Activated CD4-positive, alpha-beta memory T cell treated with anti-CD3 and anti-CD28 coated beads for 36 hours (primary cell): ENCODE data around the gene SQSTM1. TPM values are rescaled to one million over a fixed set of nuclear protein-coding genes. Genes with fewer than 3 reads are reported as not detected.

ENCODE experiments used
- CTCF ChIA-PET: fragments of 350-600 bp; sonication (Branson Sonifier 250); formaldehyde crosslinking; loops from one replicate; lab custom pipeline; 2021; ENCODE audit warnings: antibody characterized with exemption, inconsistent platforms; lab: Charles Lee
- POLR2A ChIA-PET: fragments of 350-600 bp; sonication (Branson Sonifier 250); formaldehyde crosslinking; loops from one replicate; lab custom pipeline; 2021; ENCODE audit warnings: antibody characterized with exemption; lab: Charles Lee
- DNase-seq: peaks from one replicate; pipeline ENCODE4 v3.0.0-alpha.2; 2020
- H3K27ac Mint-ChIP-seq: one replicate; pipeline ENCODE4 v1.8.0; 2021; ENCODE audit warnings: mixed read lengths
- H3K27me3 Mint-ChIP-seq: one replicate; pipeline ENCODE4 v1.8.0; 2021; ENCODE audit warnings: mixed read lengths
- H3K36me3 Mint-ChIP-seq: one replicate; pipeline ENCODE4 v1.8.0; 2021; ENCODE audit warnings: mixed read lengths
- H3K4me1 Mint-ChIP-seq: one replicate; pipeline ENCODE4 v1.8.0; 2021; ENCODE audit warnings: low read depth, mixed read lengths
- H3K4me3 Mint-ChIP-seq: one replicate; pipeline ENCODE4 v1.8.0; 2021; ENCODE audit warnings: mild to moderate bottlenecking, mixed read lengths
- H3K9me3 Mint-ChIP-seq: one replicate; pipeline ENCODE4 v1.8.0; 2021; ENCODE audit warnings: mixed read lengths
- intact Hi-C: fragments of 100-400 bp; cut with micrococcal nuclease; formaldehyde crosslinking; loops from one replicate; pipeline ENCODE4 v1.15.1; 2023
- total RNA-seq, 2 experiments: library from RNA; stranded (reverse); gene quantifications; one replicate each; pipeline ENCODE4 v1.2.3, GENCODE V29; 2021

Gene SQSTM1
- total RNA-seq, 2 experiments from 2014 or later = 127 to 130 TPM

DNA sequence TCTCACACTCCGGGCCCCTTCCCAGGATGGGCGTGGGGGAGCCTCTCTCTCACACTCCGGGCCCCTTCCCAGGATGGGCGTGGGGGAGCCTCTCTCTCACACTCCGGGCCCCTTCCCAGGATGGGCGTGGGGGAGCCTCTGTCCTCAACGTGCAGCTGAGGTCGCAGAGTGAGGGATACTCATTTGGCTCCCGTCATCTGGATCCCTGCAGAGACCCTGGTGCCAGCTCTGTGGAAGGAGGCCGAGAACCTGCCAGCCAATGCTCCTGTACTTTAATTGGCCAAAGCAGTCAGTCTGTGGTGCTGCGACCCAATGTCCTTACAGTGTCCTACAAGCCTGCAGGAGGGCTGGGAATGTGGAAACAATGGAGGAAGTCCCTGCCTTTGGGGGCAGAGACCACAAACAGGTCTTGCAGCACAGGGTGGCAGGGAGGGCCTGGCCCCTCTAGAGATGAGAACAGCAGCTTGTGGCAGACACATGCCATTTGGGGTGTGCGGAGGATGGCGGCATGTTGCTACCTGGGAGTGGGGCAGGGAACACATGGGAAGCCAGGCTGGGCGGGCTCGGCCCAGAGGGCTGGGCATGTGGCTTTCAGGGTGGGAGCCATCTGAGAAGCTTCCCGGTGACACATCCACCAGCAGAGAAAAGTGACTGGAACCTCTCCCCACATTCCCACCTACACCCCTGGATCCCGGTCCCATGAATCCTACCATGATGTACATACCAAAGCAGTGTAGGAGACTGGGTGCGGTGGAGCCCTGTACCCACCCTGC lies 51.5 kb downstream of the SQSTM1 start:
- H3K4me1 Mint-ChIP-seq = no peaks in the 10 kb centered on the region
- intact Hi-C loops = no loop called here
- ChIA-PET POLR2A (no interaction called here), CTCF (no interaction called here)
- no peak overlapping the region for H3K27ac Mint-ChIP-seq
- H3K36me3 Mint-ChIP-seq = peaks cover 20% of the 10 kb centered on the region
- no peaks in the 10 kb centered on the region for H3K9me3 Mint-ChIP-seq
- no peak overlapping the region for H3K4me3 Mint-ChIP-seq
- H3K27me3 Mint-ChIP-seq = no peaks in the 10 kb centered on the region
- no peak for DNase-seq

DNA sequence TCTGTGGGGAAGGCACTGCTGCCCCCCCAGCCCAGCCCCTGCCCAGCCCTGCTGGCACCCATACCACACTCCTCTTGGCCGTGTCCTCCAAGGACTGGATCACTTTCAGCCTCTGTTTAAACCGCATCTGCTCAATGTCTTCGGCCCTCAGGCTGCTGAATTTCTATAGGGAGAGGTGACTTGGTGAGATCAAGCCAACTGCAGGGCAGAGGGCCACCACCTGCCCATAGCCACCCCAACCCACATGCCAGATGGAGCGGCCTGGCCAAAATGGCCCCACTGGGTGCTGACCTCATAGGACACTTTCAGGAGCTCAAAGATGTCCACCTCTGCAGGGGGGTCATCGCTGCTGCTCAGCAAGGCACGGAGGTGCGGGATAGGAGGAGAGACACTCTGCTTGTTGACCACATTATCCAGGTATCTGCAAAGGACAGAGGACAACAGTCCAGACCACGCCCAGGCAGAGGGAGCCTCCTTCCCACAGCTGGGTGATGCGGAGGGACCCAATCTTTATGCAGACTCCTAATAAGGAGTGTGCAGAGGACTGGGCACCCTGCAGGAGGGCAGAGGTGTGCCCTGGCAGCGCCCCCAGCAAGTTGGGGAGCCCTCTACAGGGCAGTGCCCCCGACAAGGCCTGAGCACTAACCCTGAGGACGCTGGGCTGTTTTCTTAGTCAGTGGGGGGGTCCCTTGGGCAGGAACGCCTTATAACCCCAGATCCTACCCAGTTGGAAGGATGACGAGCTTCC lies 52.3 kb downstream of the SQSTM1 start:
- intact Hi-C loops = no loop called here
- Mint-ChIP-seq H3K9me3 (no peaks in the 10 kb centered on the region), H3K4me3 (no peak overlapping the region), H3K4me1 (no peaks in the 10 kb centered on the region), H3K27me3 (no peaks in the 10 kb centered on the region), H3K27ac (no peak overlapping the region), H3K36me3 (peaks cover 24% of the 10 kb centered on the region)
- DNase-seq = no peak
- ChIA-PET CTCF (interaction anchor here (0.5 kb wide), 1 partner anchor 20 kb away, joined by 3 read pairs; no protein-coding TSS in a partner anchor), POLR2A (no interaction called here)

DNA sequence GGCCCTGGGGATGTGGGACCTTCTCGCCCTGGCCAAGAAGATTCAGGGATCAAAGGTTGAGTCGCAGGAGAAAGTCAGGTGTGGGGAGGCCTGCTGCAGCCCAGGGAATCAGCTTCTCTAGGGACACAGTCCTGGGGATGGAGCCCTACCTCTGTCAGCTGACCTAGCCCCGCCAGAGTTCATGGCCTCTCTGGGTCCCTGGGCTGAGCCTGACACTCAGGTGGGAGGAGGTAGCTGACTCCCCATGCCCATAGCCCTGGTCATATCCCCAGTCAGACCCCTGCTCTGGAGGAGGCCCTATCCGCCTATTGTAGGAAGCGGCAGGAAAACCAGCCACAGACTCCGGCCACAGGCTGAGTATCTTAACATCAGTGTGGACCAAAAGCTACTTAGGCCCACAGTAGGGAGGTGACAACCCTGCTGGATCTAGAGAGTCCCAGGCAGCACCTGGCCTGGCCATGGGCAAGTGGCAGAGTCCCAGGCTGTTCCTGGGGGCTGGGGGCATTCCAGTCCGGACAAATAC lies 52.9 kb downstream of the SQSTM1 start:
- no peaks in the 10 kb centered on the region for H3K9me3 Mint-ChIP-seq
- POLR2A ChIA-PET = no interaction called here
- no peak overlapping the region for H3K4me3 Mint-ChIP-seq
- no peaks in the 10 kb centered on the region for H3K27me3 Mint-ChIP-seq
- intact Hi-C loops = no loop called here
- CTCF ChIA-PET = interaction anchor here (0.5 kb wide), 1 partner anchor 20 kb away, joined by 3 read pairs; no protein-coding TSS in a partner anchor
- H3K4me1 Mint-ChIP-seq = no peaks in the 10 kb centered on the region
- H3K27ac Mint-ChIP-seq = no peak overlapping the region
- no peak for DNase-seq
- H3K36me3 Mint-ChIP-seq = peaks cover 21% of the 10 kb centered on the region

DNA sequence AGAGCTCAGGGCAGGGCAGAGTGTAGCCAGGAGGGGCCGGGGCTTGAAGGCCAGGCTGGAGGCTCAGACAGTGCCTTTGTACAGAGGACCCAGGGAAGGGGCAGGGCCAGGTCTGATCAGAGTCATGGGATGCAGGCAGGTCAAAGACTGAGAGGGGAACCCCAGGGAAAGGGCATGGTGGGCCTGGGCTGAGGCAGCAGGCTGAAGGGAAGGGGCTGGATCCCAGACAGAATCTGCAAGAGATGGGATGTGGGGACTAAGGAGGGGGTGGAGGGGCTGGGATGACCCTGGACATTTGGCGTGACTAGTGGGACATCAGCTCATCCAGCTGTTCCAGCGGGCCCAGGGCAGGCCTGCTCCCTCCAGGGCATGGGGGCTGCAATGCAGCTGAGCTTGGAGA lies 53.4 kb downstream of the SQSTM1 start:
- Mint-ChIP-seq H3K4me1 (no peaks in the 10 kb centered on the region), H3K36me3 (peaks cover 21% of the 10 kb centered on the region), H3K9me3 (no peaks in the 10 kb centered on the region), H3K27ac (no peak overlapping the region), H3K27me3 (no peaks in the 10 kb centered on the region), H3K4me3 (no peak overlapping the region)
- intact Hi-C loops = no loop called here
- no peak for DNase-seq
- ChIA-PET CTCF (no interaction called here), POLR2A (no interaction called here)

DNA sequence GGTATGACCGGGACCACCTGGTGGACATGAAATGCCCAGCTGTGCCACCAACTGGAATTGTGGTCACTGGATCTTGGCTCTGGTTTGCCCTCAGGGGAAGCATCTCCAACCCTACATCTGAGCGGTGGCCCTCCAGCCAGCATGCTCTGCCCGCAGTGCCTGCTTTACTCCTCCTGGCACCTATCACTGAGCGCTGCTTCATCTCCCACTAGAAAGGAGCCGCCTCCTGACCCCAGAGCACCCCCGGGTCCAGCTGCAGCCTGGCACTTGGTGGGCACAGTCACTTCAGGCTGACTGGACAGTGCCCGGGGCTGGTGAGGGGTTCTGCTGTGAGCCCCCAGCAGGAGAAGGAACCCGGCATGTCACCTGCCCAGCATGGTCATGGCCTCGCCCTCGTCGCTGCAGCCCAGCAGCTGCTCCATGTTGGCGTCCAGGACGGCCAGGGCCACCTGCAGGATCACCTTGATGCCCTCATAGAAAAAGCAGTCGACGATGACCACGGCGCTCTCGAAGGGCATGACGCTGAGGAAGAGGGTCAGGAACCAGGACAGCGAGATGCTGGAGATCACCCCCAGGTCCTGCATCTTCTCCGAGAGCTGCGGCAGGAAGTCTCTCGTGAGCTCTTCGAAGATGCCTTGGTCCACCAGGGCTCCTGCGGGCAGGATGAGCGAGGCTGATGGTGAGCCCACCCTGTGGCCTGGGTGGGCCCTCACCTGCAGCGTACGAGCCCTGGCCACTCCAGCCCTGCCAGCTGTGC lies 54.0 kb downstream of the SQSTM1 start:
- ChIA-PET CTCF (no interaction called here), POLR2A (no interaction called here)
- intact Hi-C loops = no loop called here

DNA sequence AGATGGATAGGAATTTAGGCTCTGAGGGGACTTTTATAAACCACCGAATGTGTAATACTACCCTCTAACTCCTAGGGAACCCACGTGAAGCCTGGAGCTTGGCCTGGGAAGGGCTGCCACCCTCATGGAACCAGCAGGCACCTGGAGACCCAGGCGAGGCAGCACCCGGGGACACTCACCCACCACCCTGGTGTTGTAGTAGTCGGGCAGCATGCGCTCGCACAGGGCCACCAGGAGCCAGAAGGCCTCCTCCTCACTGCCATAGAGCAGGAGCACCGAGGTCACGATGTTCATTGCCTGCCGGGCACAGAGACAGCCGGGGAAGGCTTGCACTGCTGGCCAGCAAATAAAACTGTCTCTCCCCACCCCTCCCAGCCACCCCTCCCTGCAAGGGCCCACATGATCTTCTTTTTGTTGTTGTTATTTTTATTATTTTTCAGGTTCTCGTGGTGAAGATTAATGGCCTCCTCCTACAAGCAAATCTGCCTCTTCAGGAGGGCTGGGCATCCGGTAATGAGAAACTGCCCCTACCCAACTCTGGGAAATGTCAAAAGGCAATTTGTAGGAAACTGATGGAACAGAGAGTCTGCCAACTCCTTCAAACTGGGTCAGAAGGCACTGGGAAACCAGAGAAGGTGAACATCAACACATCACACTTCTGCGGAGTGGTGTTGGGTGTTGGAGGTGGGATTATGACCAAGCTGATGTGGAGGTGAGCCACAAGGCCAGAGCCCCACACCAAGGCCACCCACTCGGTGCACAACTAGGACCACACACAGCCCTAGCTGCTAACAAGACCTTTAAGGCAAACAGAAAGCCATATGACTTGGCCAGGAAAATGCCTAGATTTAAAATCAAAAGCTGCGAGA lies 55.3 kb downstream of the SQSTM1 start:
- ChIA-PET CTCF (interaction anchor here (0.6 kb wide), 1 partner anchor 214 kb away, joined by 4 read pairs; no protein-coding TSS in a partner anchor), POLR2A (no interaction called here)
- no peaks in the 10 kb centered on the region for H3K27me3 Mint-ChIP-seq
- intact Hi-C loops = no loop called here
- no peaks in the 10 kb centered on the region for H3K9me3 Mint-ChIP-seq
- H3K27ac Mint-ChIP-seq = no peak overlapping the region
- DNase-seq = no peak
- no peak overlapping the region for H3K4me3 Mint-ChIP-seq
- peaks cover 18% of the 10 kb centered on the region for H3K36me3 Mint-ChIP-seq
- no peaks in the 10 kb centered on the region for H3K4me1 Mint-ChIP-seq

More for the DNA sequence above, 54.0 kb downstream of the SQSTM1 start:
- peaks cover 21% of the 10 kb centered on the region for H3K36me3 Mint-ChIP-seq
- no peak overlapping the region for H3K4me3 Mint-ChIP-seq
- H3K27ac Mint-ChIP-seq = no peak overlapping the region
- no peaks in the 10 kb centered on the region for H3K4me1 Mint-ChIP-seq
- no peaks in the 10 kb centered on the region for H3K27me3 Mint-ChIP-seq
- no peaks in the 10 kb centered on the region for H3K9me3 Mint-ChIP-seq
- DNase-seq = no peak

DNA sequence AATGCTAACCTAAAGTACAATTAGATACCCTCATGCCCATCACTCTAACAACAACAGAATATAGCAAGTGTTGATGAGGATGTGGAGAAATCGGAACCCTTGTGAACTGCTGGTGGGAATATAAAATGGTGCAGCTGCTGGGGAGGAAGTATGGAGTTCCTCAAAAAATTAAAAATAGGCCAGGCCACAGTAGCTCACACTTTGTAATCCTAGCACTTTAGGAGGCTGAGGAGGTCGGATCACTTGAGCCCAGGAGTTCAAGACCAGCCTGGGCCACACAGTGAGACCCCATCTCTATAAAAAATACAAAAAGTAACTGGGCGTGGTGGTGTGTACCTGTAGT lies 55.9 kb downstream of the SQSTM1 start:
- H3K9me3 Mint-ChIP-seq = no peaks in the 10 kb centered on the region
- peaks cover 14% of the 10 kb centered on the region for H3K36me3 Mint-ChIP-seq
- H3K27me3 Mint-ChIP-seq = no peaks in the 10 kb centered on the region
- no peak for DNase-seq
- intact Hi-C loops = no loop called here
- H3K4me1 Mint-ChIP-seq = no peaks in the 10 kb centered on the region
- no peak overlapping the region for H3K4me3 Mint-ChIP-seq
- ChIA-PET CTCF (no interaction called here), POLR2A (no interaction called here)
- H3K27ac Mint-ChIP-seq = no peak overlapping the region

DNA sequence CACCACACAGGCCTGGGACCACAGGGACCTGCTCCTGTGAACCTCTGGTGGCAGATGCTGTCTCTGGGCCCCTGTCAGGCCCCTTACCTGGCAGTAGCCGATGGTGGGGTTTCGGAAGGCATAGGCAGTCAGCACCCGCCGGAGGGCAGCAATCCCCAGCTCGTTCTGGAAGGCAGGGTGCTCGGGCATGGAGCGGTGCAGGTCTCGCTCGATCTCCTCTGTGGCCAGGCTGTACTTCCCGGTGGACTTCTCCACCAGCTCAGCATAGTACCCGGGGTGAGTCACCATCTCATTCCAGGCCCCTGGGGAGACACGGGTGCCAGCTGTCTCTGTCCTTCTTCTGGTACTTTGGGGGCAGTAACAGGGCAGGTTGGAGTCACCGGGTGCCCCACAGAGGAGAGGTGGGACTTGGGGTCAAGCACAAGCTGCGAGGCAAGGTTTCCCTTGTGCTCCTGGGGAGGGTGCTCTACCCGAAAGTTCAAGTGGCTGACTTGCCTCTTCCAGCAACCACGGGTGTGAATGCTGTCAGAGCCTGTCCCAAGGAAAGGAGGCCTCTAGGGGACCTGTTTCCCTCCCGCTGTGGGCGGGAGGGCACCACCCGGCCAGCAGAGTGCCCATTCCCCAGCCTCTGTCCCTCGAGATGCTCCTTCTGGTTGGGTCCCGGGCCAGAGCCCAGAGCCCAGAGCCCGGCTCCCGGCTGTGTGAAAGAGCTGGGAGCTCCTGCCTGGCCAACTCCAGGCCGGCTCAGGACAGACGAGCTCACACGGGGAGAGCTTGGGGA lies 57.7 kb downstream of the SQSTM1 start:
- POLR2A ChIA-PET = no interaction called here
- no peak for DNase-seq
- Mint-ChIP-seq H3K27me3 (no peaks in the 10 kb centered on the region), H3K9me3 (peaks cover 9% of the 10 kb centered on the region), H3K36me3 (peaks cover 19% of the 10 kb centered on the region), H3K27ac (no peak overlapping the region), H3K4me3 (no peak overlapping the region), H3K4me1 (no peaks in the 10 kb centered on the region)
- intact Hi-C loops = no loop called here
- CTCF ChIA-PET = no interaction called here

DNA sequence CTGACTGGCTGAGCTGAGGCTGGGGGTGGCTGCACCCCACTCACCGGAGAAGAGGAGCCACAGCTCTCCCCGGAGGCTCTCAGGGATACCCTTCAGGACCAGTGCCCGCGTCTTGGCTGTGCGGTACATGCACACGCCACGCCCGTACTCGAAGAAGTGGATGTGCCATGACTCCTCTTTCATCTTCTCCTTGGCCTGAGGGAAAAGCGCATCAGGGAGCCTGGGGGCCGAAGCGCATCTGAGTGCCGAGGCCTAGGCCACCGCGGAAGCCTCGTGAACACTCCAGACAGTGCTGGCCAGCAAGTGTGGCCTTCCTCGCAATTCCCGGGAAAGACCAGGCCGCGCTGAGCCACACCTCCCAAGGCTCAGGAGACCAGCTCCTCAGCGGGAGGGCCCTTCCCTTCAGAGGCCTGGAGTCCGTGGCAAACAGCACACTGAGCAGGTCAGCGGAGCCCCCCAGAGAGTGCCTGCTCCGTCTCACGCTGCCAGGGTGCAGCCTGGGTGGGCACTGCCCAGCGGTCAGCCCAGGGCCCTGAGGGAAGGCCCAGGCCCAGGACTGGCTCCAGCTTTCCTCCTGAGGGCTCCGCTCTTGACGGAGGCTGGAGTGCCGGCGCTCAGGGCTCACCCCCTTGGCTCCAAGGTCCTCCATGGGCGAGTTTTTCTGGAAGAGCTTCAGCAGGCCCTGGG lies 58.4 kb downstream of the SQSTM1 start:
- H3K4me1 Mint-ChIP-seq = no peaks in the 10 kb centered on the region
- POLR2A ChIA-PET = no interaction called here
- intact Hi-C loops = no loop called here
- CTCF ChIA-PET = interaction anchor here (0.5 kb wide), 1 partner anchor 66 kb away, joined by 3 read pairs; no protein-coding TSS in a partner anchor
- no peak overlapping the region for H3K27ac Mint-ChIP-seq
- no peaks in the 10 kb centered on the region for H3K27me3 Mint-ChIP-seq
- H3K4me3 Mint-ChIP-seq = no peak overlapping the region
- no peak for DNase-seq
- peaks cover 17% of the 10 kb centered on the region for H3K9me3 Mint-ChIP-seq
- peaks cover 24% of the 10 kb centered on the region for H3K36me3 Mint-ChIP-seq

DNA sequence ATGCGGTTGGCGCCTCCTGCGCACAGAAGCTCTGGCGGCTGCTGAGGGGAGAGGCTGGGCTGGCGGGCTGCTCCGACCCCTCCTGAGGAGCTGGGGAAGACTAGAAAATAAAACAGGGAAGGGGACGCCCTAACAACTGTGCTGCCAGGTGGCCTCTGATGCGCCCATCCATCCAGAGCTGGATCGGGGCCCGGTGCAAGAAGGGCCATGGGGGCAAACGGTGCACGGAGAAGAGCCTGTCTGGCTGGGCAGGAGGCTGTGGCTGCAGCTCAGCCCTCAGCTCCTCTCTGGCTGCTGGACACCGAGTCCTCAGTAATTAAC lies 58.9 kb downstream of the SQSTM1 start:
- POLR2A ChIA-PET = no interaction called here
- no peak for DNase-seq
- peaks cover 29% of the 10 kb centered on the region for H3K36me3 Mint-ChIP-seq
- H3K9me3 Mint-ChIP-seq = peaks cover 22% of the 10 kb centered on the region
- intact Hi-C loops = no loop called here
- CTCF ChIA-PET = no interaction called here
- no peaks in the 10 kb centered on the region for H3K27me3 Mint-ChIP-seq
- H3K27ac Mint-ChIP-seq = no peak overlapping the region
- H3K4me3 Mint-ChIP-seq = no peak overlapping the region
- H3K4me1 Mint-ChIP-seq = no peaks in the 10 kb centered on the region
